Ishikawa (cell line): ENCODE data around the gene RAET1G.
A peak's percentile ranks its signal among the peaks of the same experiment; 100 is the strongest.

ENCODE experiments used
- CEBPB ChIP-seq: IDR thresholded peaks from 2 replicates; pipeline ENCODE4 v1.6.1; 2012
- CREB1 ChIP-seq: IDR thresholded peaks from 2 replicates; pipeline ENCODE4 v1.6.1; 2012; ENCODE audit warnings: low read depth
- EGR1 ChIP-seq: IDR thresholded peaks from 2 replicates; pipeline ENCODE4 v1.6.1; 2012
- EP300 ChIP-seq: IDR thresholded peaks from 2 replicates; pipeline ENCODE4 v1.6.1; 2012; ENCODE audit warnings: borderline replicate concordance
- FOXM1 ChIP-seq: IDR thresholded peaks from 2 replicates; pipeline ENCODE4 v1.6.1; 2012; ENCODE audit warnings: low read depth, borderline replicate concordance
- NFIC ChIP-seq: IDR thresholded peaks from 2 replicates; pipeline ENCODE4 v1.6.1; 2012
- RAD21 ChIP-seq: IDR thresholded peaks from 2 replicates; pipeline ENCODE4 v1.6.1; 2012; ENCODE audit warnings: low read depth
- TAF1 ChIP-seq: IDR thresholded peaks from 2 replicates; pipeline ENCODE4 v1.6.1; 2012; ENCODE audit warnings: low read depth, mild to moderate bottlenecking
- TCF12 ChIP-seq: IDR thresholded peaks from 2 replicates; pipeline ENCODE4 v1.6.1; 2012; ENCODE audit warnings: low read depth
- TEAD4 ChIP-seq: IDR thresholded peaks from 2 replicates; pipeline ENCODE4 v1.6.1; 2012
- YY1 ChIP-seq: IDR thresholded peaks from 2 replicates; pipeline ENCODE4 v1.6.1; 2012; ENCODE audit warnings: low read depth
- ZBTB7A ChIP-seq: IDR thresholded peaks from 2 replicates; pipeline ENCODE4 v1.6.1; 2012; ENCODE audit warnings: low read depth
- TF ChIP-seq, protein P1 (sequence below): IDR thresholded peaks from 2 replicates; pipeline ENCODE4 v1.6.1; 2012
- TF ChIP-seq, protein P2 (sequence below): IDR thresholded peaks from 2 replicates; pipeline ENCODE4 v1.6.1; 2012; ENCODE audit warnings: low read depth, mild to moderate bottlenecking
- TF ChIP-seq, protein P3 (sequence below): IDR thresholded peaks from 2 replicates; pipeline ENCODE4 v1.6.1; 2012

The RAET1G gene

GRCh38 chr6:149939909-149940671 lies 17.2 kb upstream of the RAET1G start:
- no peak for TF ChIP-seq YY1
- TF ChIP-seq, protein P1, sequence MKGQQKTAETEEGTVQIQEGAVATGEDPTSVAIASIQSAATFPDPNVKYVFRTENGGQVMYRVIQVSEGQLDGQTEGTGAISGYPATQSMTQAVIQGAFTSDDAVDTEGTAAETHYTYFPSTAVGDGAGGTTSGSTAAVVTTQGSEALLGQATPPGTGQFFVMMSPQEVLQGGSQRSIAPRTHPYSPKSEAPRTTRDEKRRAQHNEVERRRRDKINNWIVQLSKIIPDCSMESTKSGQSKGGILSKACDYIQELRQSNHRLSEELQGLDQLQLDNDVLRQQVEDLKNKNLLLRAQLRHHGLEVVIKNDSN = no peak
- no peak for TF ChIP-seq TEAD4

GRCh38 chr6:149939356-149939648 lies 16.4 kb upstream of the RAET1G start:
- TF ChIP-seq CEBPB (no peak), ZBTB7A (no peak), TCF12 (no peak), TEAD4 (no peak), CREB1 (no peak), FOXM1 (no peak), YY1 (no peak), EP300 (no peak), NFIC (no peak), EGR1 (no peak), RAD21 (no peak)
- TF ChIP-seq, protein P2, sequence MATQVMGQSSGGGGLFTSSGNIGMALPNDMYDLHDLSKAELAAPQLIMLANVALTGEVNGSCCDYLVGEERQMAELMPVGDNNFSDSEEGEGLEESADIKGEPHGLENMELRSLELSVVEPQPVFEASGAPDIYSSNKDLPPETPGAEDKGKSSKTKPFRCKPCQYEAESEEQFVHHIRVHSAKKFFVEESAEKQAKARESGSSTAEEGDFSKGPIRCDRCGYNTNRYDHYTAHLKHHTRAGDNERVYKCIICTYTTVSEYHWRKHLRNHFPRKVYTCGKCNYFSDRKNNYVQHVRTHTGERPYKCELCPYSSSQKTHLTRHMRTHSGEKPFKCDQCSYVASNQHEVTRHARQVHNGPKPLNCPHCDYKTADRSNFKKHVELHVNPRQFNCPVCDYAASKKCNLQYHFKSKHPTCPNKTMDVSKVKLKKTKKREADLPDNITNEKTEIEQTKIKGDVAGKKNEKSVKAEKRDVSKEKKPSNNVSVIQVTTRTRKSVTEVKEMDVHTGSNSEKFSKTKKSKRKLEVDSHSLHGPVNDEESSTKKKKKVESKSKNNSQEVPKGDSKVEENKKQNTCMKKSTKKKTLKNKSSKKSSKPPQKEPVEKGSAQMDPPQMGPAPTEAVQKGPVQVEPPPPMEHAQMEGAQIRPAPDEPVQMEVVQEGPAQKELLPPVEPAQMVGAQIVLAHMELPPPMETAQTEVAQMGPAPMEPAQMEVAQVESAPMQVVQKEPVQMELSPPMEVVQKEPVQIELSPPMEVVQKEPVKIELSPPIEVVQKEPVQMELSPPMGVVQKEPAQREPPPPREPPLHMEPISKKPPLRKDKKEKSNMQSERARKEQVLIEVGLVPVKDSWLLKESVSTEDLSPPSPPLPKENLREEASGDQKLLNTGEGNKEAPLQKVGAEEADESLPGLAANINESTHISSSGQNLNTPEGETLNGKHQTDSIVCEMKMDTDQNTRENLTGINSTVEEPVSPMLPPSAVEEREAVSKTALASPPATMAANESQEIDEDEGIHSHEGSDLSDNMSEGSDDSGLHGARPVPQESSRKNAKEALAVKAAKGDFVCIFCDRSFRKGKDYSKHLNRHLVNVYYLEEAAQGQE = no peak

- 0 out of 2 replicates have a peak, but pooled peaks have one; percentile 42 for TF ChIP-seq NFIC
- TF ChIP-seq, protein P3, sequence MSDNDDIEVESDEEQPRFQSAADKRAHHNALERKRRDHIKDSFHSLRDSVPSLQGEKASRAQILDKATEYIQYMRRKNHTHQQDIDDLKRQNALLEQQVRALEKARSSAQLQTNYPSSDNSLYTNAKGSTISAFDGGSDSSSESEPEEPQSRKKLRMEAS = peak; percentile 83
- TF ChIP-seq, protein P1 = no peak
These were observed 15.8 kb upstream of the RAET1G start for GRCh38 chr6:149938571-149939355.

DNA sequence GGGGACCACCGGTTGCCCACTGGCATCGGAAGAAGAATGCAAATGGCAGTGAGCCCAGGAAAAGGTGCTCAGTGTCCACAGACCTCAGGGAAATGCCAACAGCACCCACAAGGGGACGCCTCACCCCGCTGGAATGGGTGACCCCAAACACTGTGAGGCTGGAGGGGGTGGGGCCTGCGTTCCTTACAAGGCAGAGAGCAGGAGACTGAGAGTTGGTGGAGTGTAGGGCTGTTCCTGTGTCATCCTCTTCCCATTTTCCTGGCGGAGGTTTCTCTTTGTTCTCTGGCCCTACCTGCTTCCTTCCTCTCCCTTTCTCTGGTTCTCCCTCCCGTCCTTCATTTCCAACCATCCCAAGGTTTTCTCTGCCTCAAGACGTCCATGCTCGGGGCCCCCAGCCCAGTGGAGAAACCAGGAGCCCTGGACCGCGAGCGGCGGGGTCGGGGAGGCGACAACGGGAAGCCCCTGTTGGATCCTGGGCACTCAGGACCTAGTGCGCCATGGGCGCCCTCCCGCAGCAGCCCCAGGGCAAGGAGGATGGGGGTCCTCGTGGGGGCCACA lies 15.2 kb upstream of the RAET1G start:
- TF ChIP-seq ZBTB7A = 0 out of 2 replicates have a peak, but pooled peaks have one; percentile 30

GRCh38 chr6:149936743-149937142 lies 13.8 kb upstream of the RAET1G start:
- TF ChIP-seq, protein P3 = no peak
- no peak for TF ChIP-seq TCF12
- TF ChIP-seq YY1 = no peak
- TF ChIP-seq TEAD4 = no peak
- no peak for TF ChIP-seq FOXM1
- TF ChIP-seq CEBPB = no peak
- TF ChIP-seq, protein P2 = no peak
- TF ChIP-seq CREB1 = no peak
- TF ChIP-seq, protein P1 = no peak
- no peak for TF ChIP-seq EGR1
- TF ChIP-seq TAF1 = no peak
- TF ChIP-seq ZBTB7A = no peak
- no peak for TF ChIP-seq EP300
- no peak for TF ChIP-seq RAD21
- no peak for TF ChIP-seq NFIC

GRCh38 chr6:149935668-149936067 lies 12.7 kb upstream of the RAET1G start:
- no peak for TF ChIP-seq CEBPB
